Stimulated activated CD4-positive, alpha-beta T cell treated with anti-CD3 and anti-CD28 coated beads, TNF-alpha, amount 100 ng/mL, for 48 hours (primary cell): ENCODE results near the gene SLC1A4.

Source experiments
- DNase-seq, 3 donors: peaks; one replicate each; pipeline ENCODE4 v3.0.0-alpha.2; 2020; ENCODE audit warnings: low read depth in 3 of 3

Gene SLC1A4

DNA sequence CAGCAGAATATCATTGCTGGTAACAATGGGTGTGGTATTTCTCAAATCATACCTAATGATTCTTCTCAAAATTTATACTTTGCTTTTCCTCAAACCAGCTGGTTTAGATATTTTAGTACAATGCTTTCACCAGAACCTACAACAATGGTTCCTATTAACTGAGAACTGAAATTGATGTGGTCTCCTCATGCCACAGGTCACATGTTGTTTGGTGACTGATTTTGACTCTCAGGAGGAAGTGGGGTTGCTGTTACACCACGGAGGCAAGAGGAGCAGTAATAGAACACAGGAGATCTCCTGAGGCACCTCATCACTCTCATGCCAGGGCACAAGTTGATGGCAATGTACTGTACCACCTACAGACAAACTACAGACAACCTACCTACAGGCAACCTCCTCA lies 64.0 kb downstream of the SLC1A4 start:
- DNase-seq, result no peak

DNA sequence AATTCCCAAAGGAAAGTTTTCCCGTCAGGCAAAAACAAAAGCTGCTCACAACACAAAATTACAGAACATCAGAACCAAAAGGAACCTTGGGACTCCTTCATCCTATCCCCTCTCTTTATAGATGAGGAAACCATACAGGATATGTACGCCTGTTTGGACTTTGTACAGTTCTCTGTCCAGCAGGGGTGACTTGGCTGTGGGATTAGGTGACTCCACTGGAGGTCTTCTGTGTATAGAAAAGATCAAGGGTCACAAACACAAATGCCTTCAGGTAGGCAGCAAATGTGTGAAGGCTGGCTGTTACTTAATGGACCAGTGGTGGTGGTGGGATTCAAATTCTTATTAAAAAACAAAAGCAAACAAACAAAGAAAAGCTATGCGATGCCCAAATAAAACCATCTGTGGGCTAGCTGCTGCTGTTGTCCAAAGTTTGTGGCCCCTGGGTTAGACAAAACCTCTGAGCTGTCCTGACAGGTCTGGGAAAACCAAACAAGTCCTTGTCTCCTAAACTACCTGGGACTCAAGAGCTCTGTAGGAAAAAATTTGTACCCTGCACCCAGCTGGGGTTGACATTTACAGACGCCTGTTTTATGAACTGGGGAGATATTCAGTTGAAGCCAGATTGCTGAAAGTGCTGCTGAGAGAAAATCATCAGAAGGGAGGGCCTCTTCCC lies 65.7 kb downstream of the SLC1A4 start:
- no peak for DNase-seq

DNA sequence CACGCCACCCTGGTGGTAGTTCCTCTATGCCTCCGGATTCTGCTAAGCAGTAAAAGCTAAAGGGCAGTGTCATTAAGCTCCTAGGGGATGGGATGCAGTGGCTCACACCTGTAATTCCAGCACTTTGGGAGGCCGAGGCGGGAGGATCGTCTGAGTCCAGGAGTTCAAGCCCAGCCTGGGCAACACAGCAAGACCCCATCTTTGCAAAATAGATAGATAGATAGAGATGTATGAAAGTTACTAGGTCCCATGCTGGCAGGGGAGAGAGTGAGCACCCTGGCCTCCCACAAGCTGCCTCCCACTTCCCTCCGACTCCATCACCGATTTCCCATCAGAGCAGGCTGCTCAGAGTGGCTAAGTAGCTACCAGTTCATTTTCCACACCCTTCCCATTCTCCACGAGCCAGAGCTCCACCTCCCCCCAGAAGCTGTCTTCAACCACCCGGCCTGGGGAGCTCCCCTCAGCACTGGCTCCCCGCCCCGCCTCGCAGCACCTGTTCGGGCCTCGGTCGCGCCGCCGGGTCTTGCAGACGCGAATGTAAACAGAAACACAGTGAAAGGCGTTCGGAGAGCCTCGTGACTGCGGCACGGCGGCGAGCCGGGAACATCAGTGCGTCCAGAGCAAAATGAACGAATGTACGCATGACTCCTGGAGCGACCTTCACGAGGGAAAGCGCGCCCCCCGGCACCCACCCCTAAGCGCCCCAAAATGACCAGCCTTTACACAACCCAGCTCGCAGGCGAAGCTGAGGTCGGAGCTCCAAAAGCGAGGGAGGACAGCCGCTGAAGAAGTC lies 66.4 kb downstream of the SLC1A4 start:
- DNase-seq, result peak in 2 of 3 donors; percentile 39 to 42

DNA sequence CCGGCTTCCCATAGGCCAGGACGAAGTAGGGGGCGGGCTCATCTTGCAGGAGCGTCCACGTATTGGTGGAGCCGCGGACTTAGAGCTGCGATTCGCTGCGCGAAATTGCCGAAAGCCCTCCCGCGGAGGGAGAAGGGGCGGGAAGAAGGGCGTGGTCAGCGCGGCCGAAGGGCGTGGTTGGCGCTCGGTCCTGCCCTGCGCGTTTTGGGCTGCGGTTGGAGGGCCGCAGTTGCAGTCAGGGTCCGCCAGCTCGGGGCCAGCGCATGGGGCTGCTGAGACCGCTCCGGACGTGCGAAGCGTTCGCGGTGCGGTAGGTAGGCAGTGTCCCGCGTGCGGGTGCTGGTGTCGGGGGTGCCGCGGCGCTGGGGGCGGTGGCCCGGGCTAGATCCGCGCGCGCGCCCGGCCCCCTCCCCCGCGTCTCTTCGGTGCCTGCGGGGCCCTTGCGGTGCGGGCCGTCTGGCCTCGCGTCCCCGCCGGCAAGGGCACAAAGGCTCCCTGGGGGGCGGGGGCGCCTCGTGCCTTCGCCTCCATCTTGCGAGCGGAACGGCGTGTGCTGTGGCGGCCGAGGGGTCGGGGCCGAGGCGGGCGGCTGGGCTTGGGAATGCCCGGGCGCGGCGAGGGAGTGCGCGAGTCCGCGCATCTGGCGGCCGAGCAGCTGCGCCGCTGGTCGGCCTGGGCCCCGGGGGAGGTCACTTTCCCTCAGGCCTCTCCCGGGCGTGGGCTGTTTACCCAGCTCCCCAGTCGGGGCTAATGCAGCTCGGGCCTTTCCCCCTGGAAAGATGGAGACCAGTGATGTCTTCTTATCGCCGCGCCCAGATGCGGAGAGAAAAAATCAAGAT lies 67.2 kb downstream of the SLC1A4 start, which contains the start of gene CEP68:
Gene CEP68, plus strand, starts transcription at position 202 of the 839 bp plus-strand sequence. CDS start 13,029 bp downstream, outside the sequence.
- peak; percentile 89 to 95 (median 94) for DNase-seq

DNA sequence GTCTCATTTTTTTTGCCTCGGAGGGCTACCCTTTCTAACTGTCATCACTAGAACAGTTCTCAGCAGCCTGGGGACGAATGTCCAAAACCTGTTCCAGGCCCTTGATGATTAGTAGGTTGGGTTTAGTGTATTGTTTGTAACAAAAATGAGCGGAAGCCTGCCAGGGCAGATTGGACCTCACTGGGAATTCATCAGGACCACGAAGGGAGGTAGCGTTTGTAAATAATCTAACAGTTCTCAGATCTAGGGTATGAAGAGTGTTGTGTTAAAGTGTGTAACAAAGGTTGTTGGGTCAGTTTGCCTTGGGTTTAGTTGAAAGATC lies 67.8 kb downstream of the SLC1A4 start:
- no peak for DNase-seq

DNA sequence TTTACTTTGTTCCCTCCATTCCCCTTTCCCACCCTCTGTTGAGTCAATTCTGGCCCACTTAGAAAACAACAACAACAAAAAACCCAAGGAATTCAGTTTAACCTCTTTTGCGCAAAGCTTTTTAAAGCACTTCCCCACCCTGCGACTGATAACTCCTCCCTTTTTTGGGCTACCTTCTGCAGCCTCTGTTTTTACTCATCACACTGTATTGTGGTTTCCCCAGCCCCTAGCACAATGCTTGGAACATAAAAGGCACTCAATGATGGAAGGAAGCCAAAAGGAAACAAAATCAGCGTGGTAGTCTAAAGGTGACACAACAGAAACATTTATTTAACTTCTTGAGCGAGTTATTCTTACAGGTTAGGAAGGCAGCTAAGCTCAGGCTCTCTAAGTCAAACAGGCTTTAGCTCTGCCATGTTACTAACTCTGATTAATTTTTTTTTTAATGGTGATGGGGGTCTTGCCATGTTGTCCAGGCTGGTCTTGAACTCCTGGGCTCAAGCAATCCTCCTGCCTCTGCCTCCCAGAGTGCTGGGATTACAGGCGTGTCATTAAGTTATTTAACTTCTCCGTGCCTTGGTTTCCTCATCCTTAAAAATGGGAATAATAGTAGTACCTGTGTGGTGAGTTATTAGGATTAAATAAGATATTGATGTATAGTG lies 68.3 kb downstream of the SLC1A4 start:
- DNase-seq, result peak in 1 of 3 donors; percentile 46

DNA sequence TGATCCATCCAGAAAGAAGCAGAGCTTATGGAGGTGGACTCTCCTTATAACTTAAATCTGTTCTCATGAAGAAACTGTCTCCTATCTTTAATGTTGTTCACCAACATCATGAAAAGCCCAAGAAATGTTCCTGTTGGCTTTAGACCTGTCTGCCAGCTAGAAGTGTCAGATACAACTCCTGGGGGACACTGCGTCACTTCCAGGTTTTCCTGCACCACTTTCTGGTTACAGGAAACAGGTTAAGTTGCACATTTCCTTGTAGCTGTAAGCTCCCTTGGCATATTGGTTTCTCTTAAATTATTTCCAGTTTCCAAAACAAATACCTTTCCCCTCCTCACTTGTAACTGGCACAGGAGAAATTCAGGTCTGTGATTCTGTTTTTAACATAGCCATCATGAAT lies 69.9 kb downstream of the SLC1A4 start:
- no peak for DNase-seq

DNA sequence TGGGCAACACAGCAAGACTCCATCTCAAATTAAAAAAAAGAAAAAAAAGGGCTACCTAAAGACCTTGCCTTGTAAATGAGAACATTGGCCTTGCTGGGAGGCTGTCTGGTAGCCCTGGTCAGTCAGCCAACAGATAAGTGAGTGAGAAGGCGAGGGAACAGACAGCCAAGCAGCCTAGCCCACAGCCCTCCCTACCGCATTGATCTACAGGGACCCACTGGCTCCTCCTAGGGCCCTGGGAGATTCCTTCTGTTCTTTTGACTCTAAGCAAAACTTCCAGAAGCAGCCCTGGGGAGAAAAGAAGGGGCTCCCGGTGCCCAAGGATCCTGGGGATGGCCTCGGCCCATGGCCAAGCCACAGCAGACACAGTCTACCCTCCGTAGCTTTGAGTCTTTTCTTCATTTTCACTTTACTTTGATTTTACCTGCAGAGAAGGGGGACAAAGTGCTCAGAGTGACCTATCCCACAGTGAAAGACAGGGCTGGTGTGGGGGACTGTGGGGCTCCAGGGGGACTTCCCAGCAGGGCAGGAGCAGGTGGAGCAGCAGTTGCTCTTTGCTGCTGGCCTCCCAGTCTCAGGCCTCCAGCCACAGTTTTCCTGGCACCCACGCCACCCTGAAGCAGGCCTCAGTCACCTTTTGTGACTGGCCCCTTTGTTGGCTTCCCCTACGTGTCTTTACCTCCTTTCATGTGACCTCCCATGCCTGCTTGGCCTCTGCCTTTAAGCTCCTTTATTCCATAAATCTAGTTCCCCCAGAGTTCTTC lies 72.1 kb downstream of the SLC1A4 start:
- no peak for DNase-seq

DNA sequence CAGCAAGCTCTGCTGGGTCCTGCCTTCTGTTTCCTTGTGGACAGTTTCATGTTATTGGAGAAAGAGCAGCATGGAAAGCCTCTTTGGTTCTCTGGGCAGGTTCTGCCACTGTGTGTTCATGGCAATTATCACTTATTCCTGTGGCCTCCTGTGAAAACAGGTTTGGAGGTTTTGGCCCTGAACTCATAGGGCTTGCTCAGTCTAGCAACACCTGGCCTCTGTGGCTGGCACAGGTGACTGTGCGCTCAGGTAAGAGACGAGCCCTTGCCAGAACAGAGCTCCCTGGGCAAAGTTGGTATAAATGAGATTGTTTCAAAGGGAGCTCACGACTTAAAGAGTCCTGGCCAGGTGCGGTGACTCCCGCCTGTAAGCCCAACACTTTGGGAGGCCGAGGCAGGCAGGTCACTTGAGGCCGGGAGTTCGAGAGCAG lies 72.7 kb downstream of the SLC1A4 start:
- DNase-seq, result no peak

DNA sequence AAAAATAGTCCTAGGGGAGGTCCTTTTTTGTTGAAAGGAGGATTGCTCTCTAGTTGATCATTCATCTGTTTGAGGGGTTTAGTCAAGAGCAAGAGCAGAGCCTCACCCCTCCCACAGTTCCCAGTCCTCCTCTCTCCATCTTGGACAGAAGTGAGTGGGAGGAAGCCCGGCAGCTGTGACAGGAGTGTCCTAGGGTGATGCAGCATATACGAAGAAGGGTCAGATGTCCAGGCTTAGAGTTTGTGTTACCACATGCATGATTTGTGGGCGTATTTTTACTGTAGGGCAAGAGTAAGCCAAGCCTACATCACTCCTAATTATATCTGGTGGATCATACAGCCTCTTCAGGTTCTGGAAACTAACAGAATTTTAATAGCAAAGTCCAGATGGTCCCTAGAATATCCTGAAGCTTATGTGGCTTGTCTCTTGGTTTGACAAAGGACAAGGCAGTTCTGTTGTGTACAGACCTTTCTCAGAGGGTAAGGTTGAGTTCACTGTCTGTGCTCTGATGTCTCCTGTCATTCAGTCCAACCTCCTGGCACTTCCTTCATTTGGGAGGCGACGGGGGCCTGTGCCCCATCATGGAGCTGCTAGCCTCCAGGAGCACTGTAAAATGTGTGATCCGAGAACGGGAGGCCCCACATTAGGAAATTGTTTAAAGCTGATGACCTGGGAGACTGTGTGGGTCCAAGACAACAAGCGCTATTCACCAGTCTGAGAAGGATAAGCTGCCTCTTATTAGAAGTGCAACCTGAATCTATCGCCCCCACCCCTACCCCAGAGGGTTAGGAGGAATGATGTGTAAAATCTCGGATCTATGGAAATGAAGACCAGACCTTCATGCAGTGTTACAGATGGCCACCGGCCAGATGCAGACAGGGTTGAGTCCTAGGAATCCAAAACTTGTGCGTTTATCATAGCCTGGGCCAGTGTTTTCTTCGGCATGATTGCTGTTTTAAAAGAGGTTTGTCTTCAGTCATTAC lies 73.9 kb downstream of the SLC1A4 start:
- no peak for DNase-seq

DNA sequence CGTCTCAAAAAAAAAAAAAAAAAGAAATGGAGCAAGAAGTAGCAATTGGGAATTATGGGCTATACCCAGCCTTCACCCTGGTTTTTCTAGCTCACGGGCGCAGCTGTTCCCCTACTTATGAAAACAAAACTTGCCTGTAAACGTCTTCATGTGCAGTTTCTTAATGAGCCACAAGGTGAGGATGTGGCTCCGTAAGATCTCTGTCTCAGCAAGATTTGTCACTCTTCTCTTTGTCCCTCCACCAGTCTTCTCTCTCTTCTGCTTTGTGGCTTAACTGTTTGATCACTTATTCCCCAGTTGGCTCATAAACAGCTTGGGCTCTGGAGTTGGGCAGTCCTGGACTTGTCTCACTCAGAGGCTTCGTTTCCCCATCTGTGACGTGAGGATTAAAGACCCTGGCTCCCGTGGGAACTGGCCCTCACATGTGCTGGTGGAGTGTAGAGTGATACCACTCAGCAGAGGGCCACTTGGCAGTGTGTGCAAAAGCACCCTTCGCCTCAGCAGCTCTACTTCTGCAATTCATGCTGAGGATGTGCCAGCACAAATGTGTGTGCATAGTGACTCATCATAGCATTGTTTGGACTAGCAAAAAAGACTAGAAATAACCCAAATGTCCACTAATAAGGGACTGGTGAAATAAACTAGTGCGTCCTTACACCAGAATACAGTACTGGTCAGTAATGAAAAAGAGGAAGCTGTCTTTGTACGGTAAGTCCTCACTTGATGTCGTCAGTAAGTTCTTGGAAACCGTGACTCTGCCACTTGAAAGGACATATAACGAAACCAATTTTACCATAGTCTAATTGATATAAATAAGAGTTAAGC lies 75.7 kb downstream of the SLC1A4 start:
- DNase-seq, result peak in 1 of 3 donors; percentile 27

DNA sequence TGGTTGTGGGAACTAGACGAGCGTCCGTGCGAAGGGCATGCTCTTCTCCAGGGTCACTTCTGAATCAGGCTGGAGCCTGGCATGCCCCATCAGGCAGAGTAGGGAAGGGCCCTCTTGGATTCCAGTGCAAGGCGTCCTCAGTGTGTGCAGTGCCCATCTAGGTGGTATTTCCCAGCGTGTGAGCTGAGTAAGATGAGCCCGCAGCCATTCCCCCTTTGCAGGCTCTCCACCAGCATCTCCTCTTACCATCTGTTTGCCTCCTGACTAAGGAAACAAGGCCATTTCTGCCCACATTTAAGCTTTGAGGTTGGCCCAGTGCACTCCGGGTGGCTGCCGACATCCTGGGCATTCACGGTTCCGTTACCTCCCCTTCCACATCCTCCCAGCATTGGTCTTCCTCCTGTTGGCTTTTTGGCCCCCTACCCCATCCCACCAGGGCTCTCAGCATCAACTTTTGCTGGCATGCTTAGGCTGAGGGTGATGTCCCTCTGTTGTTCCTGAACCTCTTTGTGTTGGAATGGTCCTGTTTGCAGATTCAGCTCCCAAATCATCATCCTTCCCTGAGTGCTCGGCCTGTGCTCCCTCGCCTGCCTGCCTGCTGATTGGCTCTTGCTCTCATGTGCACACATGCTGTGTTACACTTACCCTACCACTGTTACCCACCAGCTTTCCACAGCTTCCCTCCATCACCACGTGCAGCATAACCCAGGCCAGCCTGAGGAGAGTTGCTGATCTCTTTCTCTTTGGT lies 78.8 kb downstream of the SLC1A4 start:
- no peak for DNase-seq

DNA sequence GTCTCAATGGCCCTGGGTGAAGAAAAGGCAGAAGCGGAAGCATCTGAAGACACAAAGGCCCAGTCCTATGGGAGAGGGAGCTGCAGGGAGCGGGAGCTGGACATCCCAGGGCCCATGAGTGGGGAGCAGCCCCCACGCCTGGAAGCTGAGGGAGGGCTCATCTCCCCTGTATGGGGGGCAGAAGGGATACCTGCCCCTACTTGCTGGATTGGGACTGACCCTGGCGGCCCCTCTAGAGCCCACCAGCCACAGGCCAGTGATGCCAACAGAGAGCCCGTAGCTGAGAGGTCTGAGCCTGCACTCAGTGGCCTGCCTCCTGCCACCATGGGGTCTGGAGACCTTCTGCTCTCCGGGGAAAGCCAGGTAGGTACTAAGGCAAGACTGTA lies 80.2 kb downstream of the SLC1A4 start:
- no peak for DNase-seq

DNA sequence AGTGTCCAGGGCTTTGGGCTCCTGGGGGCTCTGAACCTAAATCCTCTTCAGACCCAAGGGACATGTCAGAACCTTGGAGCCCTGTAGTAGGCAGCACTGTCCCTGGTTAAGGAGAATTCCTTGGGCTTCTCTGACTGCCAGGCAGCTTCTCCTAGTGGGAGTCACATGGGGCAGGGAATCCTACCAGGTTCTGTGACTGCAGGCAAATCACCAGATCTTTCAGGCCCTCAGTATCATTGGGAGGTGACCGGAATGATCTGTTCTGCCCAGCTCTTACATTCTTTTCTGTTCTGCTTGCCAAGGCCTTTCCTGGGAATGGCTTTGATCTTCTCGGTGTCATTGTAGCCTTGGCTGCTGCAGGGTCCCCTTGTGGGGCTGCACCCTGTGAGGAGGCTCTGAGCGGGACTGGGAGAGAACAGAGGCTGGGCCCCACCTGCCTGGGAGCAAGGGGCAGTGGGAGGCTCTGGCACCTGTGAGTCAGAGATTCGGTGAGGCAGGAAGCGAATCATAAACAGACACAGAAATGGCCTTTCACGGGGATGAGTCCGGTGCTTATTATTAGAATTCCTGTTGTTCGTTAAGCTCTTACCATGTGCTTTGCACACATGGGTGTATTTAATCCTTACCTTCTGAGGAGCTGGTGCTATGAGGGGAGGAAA lies 81.1 kb downstream of the SLC1A4 start:
- no peak for DNase-seq

DNA sequence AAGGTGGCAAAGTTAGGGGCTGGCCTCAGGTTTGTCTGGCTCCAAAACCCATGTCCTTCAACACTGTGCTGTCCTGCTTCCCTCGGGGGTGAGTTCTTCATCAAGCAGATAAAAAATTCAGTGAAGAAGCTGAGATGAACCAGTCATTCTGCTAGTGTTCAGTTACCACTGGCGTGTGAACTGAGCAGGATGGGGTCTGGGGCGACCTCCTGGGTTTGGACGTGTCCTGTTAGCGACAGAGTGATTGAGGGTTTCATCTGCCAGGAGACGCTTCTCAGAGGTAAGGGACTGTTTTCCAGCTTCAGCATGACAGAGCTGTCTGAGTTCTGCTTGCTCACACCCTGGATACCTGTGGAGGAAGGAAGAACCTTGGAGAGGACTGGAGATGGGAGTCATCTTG lies 81.7 kb downstream of the SLC1A4 start:
- no peak for DNase-seq

DNA sequence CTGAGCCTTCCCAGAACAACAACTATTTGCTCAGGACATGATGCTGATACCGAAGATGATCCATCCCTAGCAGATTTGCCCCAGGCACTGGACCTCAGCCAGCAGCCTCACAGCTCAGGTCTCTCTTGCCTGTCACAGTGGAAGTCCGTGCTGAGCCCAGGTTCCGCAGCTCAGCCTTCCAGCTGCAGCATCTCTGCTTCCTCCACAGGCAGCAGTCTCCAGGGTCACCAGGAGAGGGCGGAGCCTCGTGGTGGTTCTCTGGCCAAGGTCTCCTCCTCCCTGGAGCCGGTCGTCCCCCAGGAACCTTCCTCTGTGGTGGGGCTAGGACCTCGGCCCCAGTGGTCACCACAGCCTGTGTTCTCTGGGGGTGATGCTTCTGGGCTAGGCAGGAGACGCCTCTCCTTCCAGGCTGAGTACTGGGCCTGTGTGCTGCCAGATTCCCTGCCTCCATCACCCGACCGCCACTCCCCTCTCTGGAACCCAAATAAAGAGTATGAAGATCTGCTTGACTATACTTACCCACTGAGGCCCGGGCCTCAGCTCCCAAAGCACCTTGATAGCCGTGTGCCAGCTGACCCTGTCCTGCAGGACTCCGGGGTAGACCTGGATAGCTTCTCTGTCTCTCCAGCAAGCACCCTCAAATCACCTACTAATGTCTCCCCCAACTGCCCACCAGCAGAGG lies 82.4 kb downstream of the SLC1A4 start:
- DNase-seq, result no peak
